ENCODE results near the gene ACE.

ACE gene

DNA sequence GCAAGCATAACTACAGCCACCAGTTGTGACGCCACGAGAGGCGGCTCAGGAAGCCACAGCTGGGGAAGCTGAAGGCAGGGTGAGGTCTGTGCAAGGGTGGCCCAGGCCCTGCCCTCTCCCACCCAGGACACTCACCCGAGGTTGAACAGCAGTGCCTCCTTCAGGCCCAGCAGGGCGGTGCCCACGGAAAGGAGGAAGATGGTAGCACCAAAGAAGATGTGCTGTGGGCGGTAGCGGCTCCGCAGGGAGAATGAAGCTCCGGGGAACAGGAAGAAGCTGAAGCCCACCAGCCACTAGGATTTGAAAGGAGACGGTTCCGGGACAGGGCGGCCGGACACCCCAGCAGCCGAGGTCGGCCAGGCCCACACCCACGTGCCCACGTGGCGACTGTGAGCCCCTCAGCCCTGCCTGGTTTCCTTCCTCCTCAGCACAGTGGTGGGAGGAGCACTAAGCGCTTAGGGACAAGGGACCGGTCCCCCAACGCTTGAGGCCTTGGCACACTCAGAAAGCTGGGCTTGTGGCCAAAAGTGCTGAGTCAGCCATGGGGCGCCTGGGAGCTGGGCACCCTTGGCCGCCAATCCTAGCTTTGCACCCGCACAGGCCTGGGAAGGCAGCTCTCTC is 41.8 kb upstream of the ACE start:
- TF ChIP-seq, protein P1, sequence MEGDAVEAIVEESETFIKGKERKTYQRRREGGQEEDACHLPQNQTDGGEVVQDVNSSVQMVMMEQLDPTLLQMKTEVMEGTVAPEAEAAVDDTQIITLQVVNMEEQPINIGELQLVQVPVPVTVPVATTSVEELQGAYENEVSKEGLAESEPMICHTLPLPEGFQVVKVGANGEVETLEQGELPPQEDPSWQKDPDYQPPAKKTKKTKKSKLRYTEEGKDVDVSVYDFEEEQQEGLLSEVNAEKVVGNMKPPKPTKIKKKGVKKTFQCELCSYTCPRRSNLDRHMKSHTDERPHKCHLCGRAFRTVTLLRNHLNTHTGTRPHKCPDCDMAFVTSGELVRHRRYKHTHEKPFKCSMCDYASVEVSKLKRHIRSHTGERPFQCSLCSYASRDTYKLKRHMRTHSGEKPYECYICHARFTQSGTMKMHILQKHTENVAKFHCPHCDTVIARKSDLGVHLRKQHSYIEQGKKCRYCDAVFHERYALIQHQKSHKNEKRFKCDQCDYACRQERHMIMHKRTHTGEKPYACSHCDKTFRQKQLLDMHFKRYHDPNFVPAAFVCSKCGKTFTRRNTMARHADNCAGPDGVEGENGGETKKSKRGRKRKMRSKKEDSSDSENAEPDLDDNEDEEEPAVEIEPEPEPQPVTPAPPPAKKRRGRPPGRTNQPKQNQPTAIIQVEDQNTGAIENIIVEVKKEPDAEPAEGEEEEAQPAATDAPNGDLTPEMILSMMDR (conservative IDR thresholded peaks at IDR 0.05; ENCODE audit: low read depth, low read length), result peak; percentile 36
- DNase-seq (ENCODE audit: low read depth), result no peak
- no peak overlapping the region for H3K4me3 ChIP-seq (ENCODE audit: low read length)

DNA sequence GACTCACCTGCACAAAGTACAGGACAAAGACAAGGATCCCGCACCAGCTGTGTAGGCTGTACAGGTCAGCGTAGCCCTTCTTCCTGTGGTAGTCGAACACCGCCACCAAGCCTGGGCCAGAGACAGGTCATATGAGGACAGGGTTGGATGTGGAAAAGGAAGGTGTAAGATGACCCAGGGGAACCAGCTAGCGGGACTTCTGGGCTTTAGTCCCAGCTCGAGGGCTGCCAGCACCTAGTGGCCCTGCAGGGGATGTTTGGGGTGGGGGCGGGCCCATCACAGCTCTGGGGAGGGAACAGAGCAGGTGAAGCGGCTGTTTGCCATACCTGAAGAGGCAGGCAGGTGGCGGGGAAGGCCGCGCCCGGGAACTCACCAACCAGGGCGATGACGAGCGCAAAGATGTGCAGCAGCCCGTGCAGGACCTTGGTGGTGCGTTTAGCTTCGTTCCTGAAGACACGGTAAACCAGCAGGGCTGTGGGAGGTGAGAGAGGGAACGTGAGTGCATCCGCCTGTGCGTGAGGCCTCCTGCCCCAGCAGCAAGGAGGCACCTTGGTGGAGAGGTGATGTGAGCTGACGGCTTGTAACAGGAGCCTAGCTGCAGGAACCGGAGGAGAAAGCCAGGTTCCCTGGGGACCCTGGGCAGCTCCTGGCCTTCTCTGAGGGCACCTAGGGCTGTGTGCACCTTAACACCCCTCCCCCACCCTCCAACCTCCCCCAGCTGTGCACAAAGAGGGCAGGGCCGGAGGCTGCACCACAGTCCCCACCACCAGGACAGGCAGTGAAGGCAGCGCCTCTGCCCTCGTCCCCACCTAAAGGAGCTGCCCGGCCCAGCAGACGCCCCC is 41.0 kb upstream of the ACE start:
- TF ChIP-seq, protein P1 (conservative IDR thresholded peaks at IDR 0.05; ENCODE audit: low read depth, low read length), result no peak
- no peak for DNase-seq (ENCODE audit: low read depth)
- H3K4me3 ChIP-seq (ENCODE audit: low read length), result no peak overlapping the region

DNA sequence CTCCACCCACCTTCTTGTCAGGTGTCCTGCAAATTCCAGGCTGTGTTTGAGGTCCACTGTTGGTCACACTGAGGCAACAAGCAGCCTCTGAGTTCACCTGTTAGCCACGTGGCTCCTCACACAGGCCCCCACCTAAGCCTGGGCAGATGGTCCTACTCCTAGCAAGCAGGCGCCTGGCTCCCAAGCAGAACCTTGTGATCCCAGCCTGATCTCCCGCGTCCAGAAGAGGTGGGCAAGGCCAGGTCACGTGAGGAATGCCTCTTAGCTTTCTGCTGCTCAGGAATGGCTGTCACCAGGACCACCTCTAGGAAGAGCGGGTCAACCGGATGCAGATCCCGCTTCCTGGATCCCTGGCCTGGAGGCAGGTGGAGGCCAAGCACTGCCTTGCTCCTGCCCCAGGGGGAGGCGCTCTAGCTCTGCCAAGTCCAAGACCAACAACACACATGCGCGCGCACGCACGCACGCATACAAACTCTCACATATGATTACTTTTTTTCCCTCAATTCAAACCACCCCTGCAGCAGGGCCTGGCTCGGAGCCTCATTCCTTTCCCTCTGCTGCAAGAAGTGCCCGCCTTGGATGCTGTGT is 40.2 kb upstream of the ACE start:
- H3K4me3 ChIP-seq (ENCODE audit: low read length), result no peak overlapping the region
- no peak for DNase-seq (ENCODE audit: low read depth)
- TF ChIP-seq, protein P1 (conservative IDR thresholded peaks at IDR 0.05; ENCODE audit: low read depth, low read length), result peak; percentile 45

DNA sequence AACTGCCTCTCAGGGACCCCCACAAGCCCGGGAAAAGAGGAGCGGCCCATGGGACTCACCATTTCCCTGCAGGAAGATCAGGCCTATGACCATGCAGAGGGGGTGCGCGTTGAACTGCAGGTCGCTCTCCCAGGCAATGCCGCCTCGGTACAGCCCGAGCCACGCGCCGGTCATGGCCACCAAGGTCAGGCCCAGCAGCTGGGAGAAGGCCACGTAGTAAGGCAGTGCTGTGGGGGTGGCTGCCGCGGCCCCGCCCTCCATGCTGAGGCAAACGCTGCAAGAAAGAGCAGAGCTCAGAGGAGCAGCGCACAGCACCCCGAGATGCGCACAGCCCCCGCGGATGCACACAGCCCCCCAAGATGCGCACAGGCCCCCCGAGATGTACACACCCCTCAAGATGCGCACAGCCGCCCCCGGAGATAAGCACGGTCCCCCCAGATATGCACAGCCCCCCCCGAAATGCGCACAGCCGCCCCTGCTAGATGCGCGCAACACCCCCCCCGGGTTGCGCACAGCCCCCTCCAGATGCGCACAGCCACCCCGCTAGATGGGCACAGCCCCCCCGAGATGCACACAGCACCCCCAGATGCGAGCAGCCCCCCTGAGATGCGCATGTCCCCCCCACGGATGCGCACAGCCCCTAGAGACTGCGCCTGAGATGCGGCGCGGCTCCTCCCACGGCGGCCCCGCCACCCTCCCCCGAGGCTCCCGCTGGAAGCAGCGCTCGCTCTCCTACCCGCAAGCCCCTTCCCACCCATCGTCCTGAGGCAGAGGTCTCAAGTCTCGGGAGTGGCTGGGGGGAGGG is 39.4 kb upstream of the ACE start:
- no peak overlapping the region for H3K4me3 ChIP-seq (ENCODE audit: low read length)
- TF ChIP-seq, protein P1 (conservative IDR thresholded peaks at IDR 0.05; ENCODE audit: low read depth, low read length), result no peak
- no peak for DNase-seq (ENCODE audit: low read depth)

DNA sequence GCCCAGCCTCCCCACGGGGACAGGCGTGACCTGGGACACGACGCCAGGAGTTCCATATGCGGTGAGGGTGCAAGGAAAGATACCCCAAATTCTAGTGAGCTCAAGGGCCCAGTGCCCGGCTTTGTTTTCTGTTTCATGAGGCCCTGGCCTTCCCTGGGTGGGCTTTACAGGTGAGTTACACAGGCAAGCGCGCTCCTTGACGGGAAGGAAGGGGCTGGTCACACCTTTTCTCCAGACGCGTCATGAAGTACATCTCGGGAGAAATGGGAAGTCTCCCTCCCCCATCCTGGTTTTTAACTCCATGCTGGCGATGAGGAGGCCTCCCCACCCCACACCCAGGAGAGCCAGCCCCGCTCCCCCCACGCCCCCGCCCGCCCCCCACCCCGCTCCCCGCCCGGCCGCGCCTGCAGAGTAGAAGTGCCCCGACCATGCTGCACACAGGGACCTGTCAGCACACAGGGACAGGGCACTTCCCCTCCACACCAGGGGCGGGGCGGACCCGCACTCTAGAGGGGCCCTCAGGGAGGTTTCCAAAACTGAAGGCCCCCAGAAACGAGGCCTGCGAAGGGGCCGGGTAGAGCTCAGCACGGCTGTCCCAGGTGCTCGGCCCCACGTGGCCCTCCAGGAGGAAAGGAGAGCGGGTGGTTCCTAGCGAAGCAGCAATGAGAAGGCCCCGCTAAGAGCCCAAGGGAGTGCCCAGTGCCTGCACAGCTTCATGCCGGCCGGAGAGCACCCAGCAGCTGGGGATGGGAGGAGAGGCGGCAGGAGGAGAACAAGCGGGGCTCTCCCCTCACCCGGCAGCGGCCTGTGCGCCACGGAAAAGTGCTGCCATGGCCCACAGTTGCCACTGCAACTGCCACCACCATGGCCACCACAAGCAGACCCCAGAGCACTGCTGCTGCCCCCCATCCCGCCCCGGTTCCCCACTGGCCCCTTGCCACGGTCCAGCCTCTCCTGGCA is 38.5 kb upstream of the ACE start:
- H3K4me3 ChIP-seq (ENCODE audit: low read length), result no peak overlapping the region
- no peak for DNase-seq (ENCODE audit: low read depth)
- TF ChIP-seq, protein P1 (conservative IDR thresholded peaks at IDR 0.05; ENCODE audit: low read depth, low read length), result no peak

DNA sequence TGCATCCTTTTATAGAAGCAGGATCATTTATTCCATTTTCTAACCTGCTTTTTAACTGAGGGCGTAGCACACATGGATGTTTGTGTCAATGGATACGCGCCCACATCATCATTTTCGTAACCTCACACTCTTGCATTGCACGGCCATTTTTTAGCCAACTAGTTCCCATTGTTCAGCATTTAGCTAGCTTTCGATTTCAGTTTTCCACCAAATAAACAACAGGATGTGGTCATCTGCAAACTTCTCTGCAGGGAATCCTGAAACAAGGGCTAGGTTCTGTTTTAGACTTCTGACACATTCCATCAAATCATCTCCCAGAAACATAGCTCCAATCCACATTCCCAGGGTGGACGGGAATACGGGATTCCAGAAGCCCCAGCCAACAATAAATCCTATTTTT is 37.2 kb upstream of the ACE start:
- DNase-seq (ENCODE audit: low read depth), result no peak
- TF ChIP-seq, protein P1 (conservative IDR thresholded peaks at IDR 0.05; ENCODE audit: low read depth, low read length), result no peak
- no peak overlapping the region for H3K4me3 ChIP-seq (ENCODE audit: low read length)

All from retinal pigment epithelial cell (primary cell).